K562 (cell line): ENCODE measurements around the gene SAXO1. TPM values are rescaled to one million over a fixed set of nuclear protein-coding genes. Genes with fewer than 3 reads are reported as not detected.

Experiments used
- ATAC-seq: fragments of 200-7000 bp; cut with Tn5 transposase; 3 replicates; pipeline ENCODE4 v1.9.1; 2020; ENCODE audit warnings: moderate library complexity
- BruUV-seq: library from RNA; stranded (reverse); fragments of 400-500 nt; replicated peaks from 2 replicates; lab custom pipeline; 2021; lab: Mats Ljungman, UMichigan
- CTCF ChIA-PET: fragments of 300-600 bp; formaldehyde crosslinking; extraction: SDS; loops from one replicate; lab custom pipeline; 2021; ENCODE audit warnings: low intra/inter-chr PET ratio; lab: Yijun Ruan, JAX
- POLR2A ChIA-PET: fragments of 300-600, 350-650 bp; sonication (Branson Sonifier 250); formaldehyde crosslinking; extraction: SDS; loops from one replicate; lab custom pipeline; 2021; ENCODE audit warnings: antibody characterized with exemption, inconsistent platforms; lab: Yijun Ruan, JAX
- DNase-seq, 4 experiments: peaks; one replicate each; pipeline versions ENCODE4 v3.0.0 to v3.0.0-alpha.2; 2011 to 2018; ENCODE audit warnings: low spot score in 3 of 4, mixed read lengths in 3 of 4; ENCODE audit errors: extremely low read depth in 1 of 4
- FAIRE-seq: peaks from 2 replicates; lab custom pipeline; 2011; peaks lifted over from hg19 to GRCh38; lab: Jason Lieb, UNC
- H2AFZ ChIP-seq: 2 replicates; pipeline ENCODE4 v1.6.0; 2011; ENCODE audit warnings: low read depth, low read length, control low read depth, inconsistent platforms
- H3K27ac ChIP-seq: fragments of 200-600 bp; 3 replicates; pipeline ENCODE4 v1.8.0; 2011; ENCODE audit warnings: low read depth, mild to moderate bottlenecking, control low read depth, inconsistent platforms, low read length, moderate library complexity, mixed read lengths; ENCODE audit errors: extremely low read depth
- H3K27me3 ChIP-seq, 2 experiments: fragments of 300-600 bp in 1 of 2; 2 replicates in 1 of 2; 3 replicates in 1 of 2; pipeline versions ENCODE4 v1.6.0 to v1.8.0; 2011; ENCODE audit warnings: inconsistent platforms in 2 of 2, low read length in 2 of 2, mild to moderate bottlenecking in 1 of 2, mixed read lengths in 1 of 2, moderate library complexity in 1 of 2; ENCODE audit not compliant: control insufficient read depth in 2 of 2, insufficient read depth in 2 of 2
- H3K36me3 ChIP-seq: fragments of 300-600 bp; 3 replicates; pipeline ENCODE4 v1.8.0; 2011; ENCODE audit warnings: mild to moderate bottlenecking, low read length, inconsistent platforms; ENCODE audit not compliant: control insufficient read depth, insufficient read depth
- H3K4me1 ChIP-seq, 2 experiments: fragments of 200-600 bp in 1 of 2; replicated peaks in 1 of 2; 2 replicates in 1 of 2; 3 replicates in 1 of 2; pipeline versions ENCODE4 v1.5.1 to v1.8.0; 2011; ENCODE audit warnings: inconsistent platforms in 2 of 2, low read length in 2 of 2, mild to moderate bottlenecking in 1 of 2, mixed read lengths in 1 of 2, moderate library complexity in 1 of 2; ENCODE audit not compliant: control insufficient read depth in 2 of 2, insufficient read depth in 2 of 2
- H3K4me2 ChIP-seq: 2 replicates; pipeline ENCODE4 v1.6.1; 2011; ENCODE audit warnings: low read length, control low read depth, inconsistent platforms, mixed read lengths; ENCODE audit not compliant: insufficient read depth
- H3K4me3 ChIP-seq: fragments of 200-600 bp; sonication (generic), shearing (Covaris generic); 2 replicates; pipeline ENCODE4 v1.5.1; 2016; ENCODE audit warnings: control low read depth, inconsistent platforms
- H3K79me2 ChIP-seq: fragments of 200-600 bp; 3 replicates; pipeline ENCODE4 v1.8.0; 2011; ENCODE audit warnings: low read length, inconsistent platforms; ENCODE audit not compliant: control insufficient read depth, insufficient read depth
- H3K9ac ChIP-seq, 2 experiments: 2 replicates each; pipeline versions ENCODE4 v1.6.0 to v1.6.1; 2011; ENCODE audit warnings: low read depth in 2 of 2, low read length in 2 of 2, control low read depth in 1 of 2, inconsistent platforms in 1 of 2, mild to moderate bottlenecking in 1 of 2, mixed read lengths in 1 of 2; ENCODE audit not compliant: insufficient read depth in 1 of 2
- H3K9me1 ChIP-seq: one replicate; pipeline ENCODE4 v1.6.0; 2011; ENCODE audit warnings: inconsistent platforms, mild to moderate bottlenecking, low read length, moderate library complexity; ENCODE audit not compliant: control insufficient read depth, insufficient read depth
- H3K9me3 ChIP-seq: replicated peaks from 2 replicates; pipeline ENCODE4 v1.5.1; 2011; ENCODE audit warnings: low read depth, low read length, inconsistent platforms; ENCODE audit not compliant: control insufficient read depth, insufficient read depth
- H4K20me1 ChIP-seq: replicated peaks from 2 replicates; pipeline ENCODE4 v1.6.1; 2011; ENCODE audit warnings: low read length, inconsistent platforms, mixed read lengths; ENCODE audit not compliant: control insufficient read depth, insufficient read depth
- ADNP ChIP-seq: fragments of 200-800 bp; sonication (Bioruptor generic); IDR thresholded peaks from 2 replicates; pipeline ENCODE4 v1.6.1; 2016; ENCODE audit warnings: missing genetic modification characterization, missing compliant biosample characterization
- E2F3 ChIP-seq: fragments of 250-450 bp; sonication (Bioruptor Pico); IDR thresholded peaks from 2 replicates; pipeline ENCODE4 v1.4.0; 2020; ENCODE audit warnings: mild to moderate bottlenecking
- E2F5 ChIP-seq: sonication (generic); formaldehyde crosslinking; IDR thresholded peaks from 2 replicates; pipeline ENCODE4 v1.8.0; 2022; ENCODE audit warnings: mild to moderate bottlenecking, missing genetic modification reagents
- EWSR1 ChIP-seq: fragments of 450-650 bp; IDR thresholded peaks from 2 replicates; pipeline ENCODE4 v1.6.1; 2018; ENCODE audit warnings: borderline replicate concordance, mild to moderate bottlenecking, low read depth, moderate library complexity; ENCODE audit not compliant: partially characterized antibody
- IRF1 ChIP-seq: sonication (generic); formaldehyde crosslinking; IDR thresholded peaks from 2 replicates; pipeline ENCODE4 v1.8.0; 2022; ENCODE audit warnings: missing genetic modification reagents, mild to moderate bottlenecking, borderline replicate concordance
- MAX ChIP-seq: sonication (generic); formaldehyde crosslinking; IDR thresholded peaks from 2 replicates; pipeline ENCODE4 v1.9.0; 2022; ENCODE audit warnings: mild to moderate bottlenecking, missing genetic modification reagents
- MTA3 ChIP-seq: fragments of 450-650 bp; formaldehyde crosslinking; IDR thresholded peaks from 2 replicates; pipeline ENCODE4 v1.6.1; 2017; ENCODE audit warnings: mild to moderate bottlenecking, borderline replicate concordance
- RBM17 ChIP-seq: fragments of 200-400 bp; formaldehyde crosslinking; IDR thresholded peaks from 2 replicates; pipeline ENCODE4 v1.6.1; 2017; ENCODE audit warnings: low read depth, mild to moderate bottlenecking, low read length, borderline replicate concordance
- USF1 ChIP-seq: sonication (generic); formaldehyde crosslinking; IDR thresholded peaks from 2 replicates; pipeline ENCODE4 v1.9.0; 2022; ENCODE audit warnings: mild to moderate bottlenecking, missing genetic modification reagents
- ZKSCAN8 ChIP-seq: fragments of 200-800 bp; sonication (Bioruptor generic); IDR thresholded peaks from 2 replicates; pipeline ENCODE4 v1.6.1; 2016; ENCODE audit warnings: missing genetic modification characterization, missing compliant biosample characterization
- ZMIZ1 ChIP-seq, 2 experiments: fragments of 150-350 bp in 1 of 2; IDR thresholded peaks; 2 replicates each; pipeline ENCODE4 v1.6.1; 2012 to 2016; ENCODE audit warnings: low read depth in 2 of 2, low read length in 2 of 2, mild to moderate bottlenecking in 1 of 2, moderate library complexity in 1 of 2
- ZNF511 ChIP-seq: sonication (generic); formaldehyde crosslinking; IDR thresholded peaks from 2 replicates; pipeline ENCODE4 v1.8.0; 2022; ENCODE audit warnings: mild to moderate bottlenecking, missing genetic modification reagents
- ZNF695 ChIP-seq: fragments of 450-650 bp; formaldehyde crosslinking; IDR thresholded peaks from 2 replicates; pipeline ENCODE4 v1.4.0; 2020; ENCODE audit warnings: mild to moderate bottlenecking, moderate library complexity
- ZNF766 ChIP-seq: fragments of 200-800 bp; sonication (Bioruptor generic); conservative IDR thresholded peaks from 2 replicates; pipeline ENCODE4 v1.6.1; 2016; ENCODE audit warnings: missing genetic modification characterization, missing compliant biosample characterization
- ZNF79 ChIP-seq: fragments of 250-450 bp; sonication (Bioruptor Pico); IDR thresholded peaks from 2 replicates; pipeline ENCODE4 v1.4.0; 2020; ENCODE audit warnings: low read depth, mild to moderate bottlenecking, moderate library complexity
- ZNF830 ChIP-seq: fragments of 250-450 bp; sonication (Bioruptor Pico); IDR thresholded peaks from 2 replicates; pipeline ENCODE4 v1.5.0; 2021; ENCODE audit warnings: mild to moderate bottlenecking
- WGBS: fragments of 100-300 bp; shearing (Covaris generic); methylation state at CpG from one replicate; pipeline ENCODE4 v1.1.6; 2016; ENCODE audit warnings: low coverage, mixed read lengths; ENCODE audit not compliant: insufficient coverage; ENCODE audit errors: missing lambda C conversion rate; 5-methylcytosine and 5-hydroxymethylcytosine counted together
- in situ Hi-C: fragments of 300-500 bp; cut with MboI; formaldehyde crosslinking; loops from 4 replicates; pipeline ENCODE4 v1.15.0; 2018; ENCODE audit warnings: inconsistent platforms, mixed read lengths
- intact Hi-C: fragments of 100-400 bp; cut with micrococcal nuclease; formaldehyde crosslinking; loops from 2 replicates; pipeline ENCODE4 v1.14.2; 2022
- polyA plus RNA-seq, 8 experiments: library from polyadenylated mRNA; depleted of rRNA in 4 of 8; stranded (reverse) in 5 of 8; unstranded in 3 of 8; fragments of >200 nt; fragmentation: Nextera tagmentation in 2 of 8; fragmentation: Illumina TruSeq in 1 of 8; extraction: Ambion mirVana in 2 of 8; extraction: Trizol in 1 of 8; gene quantifications; 2 replicates each; pipeline versions ENCODE4 v1.2.1 to v1.2.3, GENCODE V29; 2011 to 2014; ENCODE audit warnings: inconsistent platforms in 1 of 8, missing spikeins in 1 of 8
- total RNA-seq, 7 experiments: library from RNA; depleted of rRNA in 6 of 7; stranded (reverse); fragments of >200 nt in 6 of 7; fragmentation: Illumina TruSeq in 2 of 7; extraction: Trizol in 2 of 7; gene quantifications; 2 replicates each; pipeline versions ENCODE4 v1.2.1 to v1.2.3, GENCODE V29; 2011 to 2021; ENCODE audit warnings: low replicate concordance in 1 of 7

The SAXO1 gene
- total and polyA plus RNA-seq, 9 of the 15 experiments (the other 6 are each of a cell fraction or from before 2014, with no cell fraction given), result 0.04 TPM; not detected in 8

GRCh38 chr9:19000133-19000532 lies 32.9 kb downstream of the SAXO1 start:
- Histone ChIP-seq H3K27ac (no peak overlapping the region), H2AFZ (no peak overlapping the region), H3K4me3 (no peak overlapping the region), H3K79me2 (no peaks in the 10 kb centered on the region), H3K4me2 (no peak overlapping the region), H3K9ac (no peak overlapping the region), H3K27me3 (no peaks in the 10 kb centered on the region; a peak in 1 of 5 replicates), H3K9me3 (no peaks in the 10 kb centered on the region), H3K4me1 (no peaks in the 10 kb centered on the region), H4K20me1 (no peaks in the 10 kb centered on the region), H3K36me3 (no peaks in the 10 kb centered on the region), H3K9me1 (no peaks in the 10 kb centered on the region)
- ChIA-PET CTCF (no interaction called here), POLR2A (no interaction called here)
- TF ChIP-seq ZNF511 (CRISPR knock-in tag) (no peak), ZNF766 (no peak), E2F3 (CRISPR knock-in tag) (no peak), ZNF695 (CRISPR knock-in tag) (no peak), EWSR1 (no peak), ZMIZ1 (IDR thresholded peaks at IDR 0.05; ENCODE audit: low read depth in 2 of 2, low read length in 2 of 2) (no peak), E2F5 (CRISPR knock-in tag) (no peak), ZKSCAN8 (CRISPR knock-in tag) (no peak), IRF1 (CRISPR knock-in tag) (no peak), MAX (CRISPR knock-in tag) (no peak), MTA3 (no peak), ZNF79 (CRISPR knock-in tag) (no peak), USF1 (no peak), RBM17 (no peak), ADNP (no peak), ZNF830 (CRISPR knock-in tag) (no peak)
- DNase-seq, result no peak
- 1% methylated on average over 12 of the region's 16 CpGs for WGBS
- intact Hi-C loops, result no loop called here
- ATAC-seq, result no peak
- in situ Hi-C loops, result no loop called here
- no peak for FAIRE-seq
- no TSS peak for BruUV-seq
